ENCODE measurements around the gene PPP2R3C.

The PPP2R3C gene

DNA sequence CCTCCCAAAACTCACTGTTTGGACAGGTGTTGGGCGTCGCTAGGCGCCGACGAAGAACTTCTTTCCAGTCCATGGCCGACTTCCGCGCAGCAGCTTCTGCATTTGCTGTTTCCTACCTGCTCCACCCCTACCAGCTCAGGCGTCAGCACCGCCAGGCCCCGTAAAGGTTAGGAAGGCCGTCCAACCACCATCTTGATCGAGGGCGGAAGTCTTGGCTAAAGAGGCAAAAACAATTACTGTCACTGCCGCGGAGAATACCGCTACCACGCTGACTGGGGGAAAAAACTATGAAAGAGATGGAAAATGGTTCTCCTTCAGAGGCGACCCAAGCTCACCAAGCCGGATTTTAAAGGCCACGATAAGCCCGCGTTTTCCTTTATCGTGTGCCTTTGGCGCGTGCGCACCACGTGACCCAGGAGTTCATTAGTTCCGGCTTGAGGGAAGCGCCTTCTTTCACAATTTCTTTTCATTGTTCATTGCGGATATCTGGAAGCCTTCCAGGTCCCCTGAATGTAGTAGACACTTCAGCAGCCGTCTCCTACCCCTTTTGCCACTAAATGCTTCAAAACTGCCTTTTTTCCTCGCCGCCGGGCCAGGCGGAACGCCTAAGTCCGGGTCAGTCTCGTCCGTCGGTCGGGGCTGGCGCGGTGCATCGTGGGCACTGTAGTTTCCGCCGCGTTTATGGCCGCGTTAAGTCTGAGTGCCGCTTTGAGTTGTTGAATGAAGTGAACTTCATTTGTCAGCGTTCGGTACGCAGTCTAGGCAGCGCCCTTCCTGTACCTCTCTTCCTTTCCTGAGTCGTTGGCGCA, at the start of gene PPP2R3C, which contains the start of gene PRORP:
Gene PPP2R3C, minus strand, starts transcription at position 104 of the 809 bp plus-strand sequence. Its CDS starts 31 bp downstream, at position 73.
Gene PRORP, plus strand, starts transcription at position 666 of the 809 bp plus-strand sequence. CDS start 694 bp downstream, outside the sequence.
- peak within 1 kb of the TSS; percentile 89 for H3K27ac ChIP-seq
- TF ChIP-seq, protein P1, sequence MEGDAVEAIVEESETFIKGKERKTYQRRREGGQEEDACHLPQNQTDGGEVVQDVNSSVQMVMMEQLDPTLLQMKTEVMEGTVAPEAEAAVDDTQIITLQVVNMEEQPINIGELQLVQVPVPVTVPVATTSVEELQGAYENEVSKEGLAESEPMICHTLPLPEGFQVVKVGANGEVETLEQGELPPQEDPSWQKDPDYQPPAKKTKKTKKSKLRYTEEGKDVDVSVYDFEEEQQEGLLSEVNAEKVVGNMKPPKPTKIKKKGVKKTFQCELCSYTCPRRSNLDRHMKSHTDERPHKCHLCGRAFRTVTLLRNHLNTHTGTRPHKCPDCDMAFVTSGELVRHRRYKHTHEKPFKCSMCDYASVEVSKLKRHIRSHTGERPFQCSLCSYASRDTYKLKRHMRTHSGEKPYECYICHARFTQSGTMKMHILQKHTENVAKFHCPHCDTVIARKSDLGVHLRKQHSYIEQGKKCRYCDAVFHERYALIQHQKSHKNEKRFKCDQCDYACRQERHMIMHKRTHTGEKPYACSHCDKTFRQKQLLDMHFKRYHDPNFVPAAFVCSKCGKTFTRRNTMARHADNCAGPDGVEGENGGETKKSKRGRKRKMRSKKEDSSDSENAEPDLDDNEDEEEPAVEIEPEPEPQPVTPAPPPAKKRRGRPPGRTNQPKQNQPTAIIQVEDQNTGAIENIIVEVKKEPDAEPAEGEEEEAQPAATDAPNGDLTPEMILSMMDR (conservative IDR thresholded peaks at IDR 0.05) = no peak
- peak; percentile 21; the same call in 1 of the 2 replicates for TF ChIP-seq ZFX (IDR thresholded peaks at IDR 0.05)

DNA sequence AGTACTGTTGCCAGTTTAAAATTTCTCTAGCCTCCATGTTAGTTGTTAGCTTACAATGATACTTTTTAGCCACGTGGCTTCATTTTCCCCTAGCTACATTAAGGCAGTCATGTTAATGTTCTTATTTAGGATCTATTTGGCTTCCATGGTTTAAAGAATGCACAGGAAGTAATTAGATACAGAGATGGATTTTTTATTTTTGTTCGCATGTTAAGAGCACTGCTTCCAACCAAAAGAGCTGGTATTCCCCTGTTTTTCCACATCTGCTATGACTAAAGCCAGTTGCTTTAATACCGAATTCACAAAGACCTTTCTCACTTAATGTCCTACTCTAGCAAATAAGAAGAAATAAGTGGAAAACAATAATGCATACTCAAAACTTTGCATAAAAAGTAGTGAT, 45.7 kb upstream of the PPP2R3C start:
- no peak for TF ChIP-seq ZFX (IDR thresholded peaks at IDR 0.05)
- TF ChIP-seq, protein P1 (conservative IDR thresholded peaks at IDR 0.05) = no peak

DNA sequence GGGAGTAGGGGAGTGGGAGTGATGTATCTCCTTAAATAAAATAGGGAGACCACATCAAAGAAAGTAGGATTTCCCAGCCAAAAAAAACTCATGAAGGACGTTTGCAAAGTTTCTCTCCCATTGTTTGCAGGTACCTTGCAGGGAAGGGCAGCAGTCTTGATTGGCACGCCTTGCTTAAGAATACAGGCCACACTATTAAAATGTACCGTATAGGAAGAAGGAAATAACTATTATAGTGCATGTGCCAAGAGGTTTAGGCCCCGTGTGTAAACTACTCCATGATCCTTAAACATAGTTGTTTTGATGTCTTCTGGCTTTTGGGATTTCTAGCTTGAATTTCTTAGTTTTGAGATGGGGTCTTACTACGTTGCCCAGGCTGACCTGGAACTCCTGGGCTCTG, 43.1 kb upstream of the PPP2R3C start:
- no peak overlapping the region for H3K27ac ChIP-seq
- TF ChIP-seq, protein P1 (conservative IDR thresholded peaks at IDR 0.05) = no peak
- no peak for TF ChIP-seq ZFX (IDR thresholded peaks at IDR 0.05)

More for the DNA sequence above, 45.7 kb upstream of the PPP2R3C start:
- H3K27ac ChIP-seq = no peak overlapping the region

DNA sequence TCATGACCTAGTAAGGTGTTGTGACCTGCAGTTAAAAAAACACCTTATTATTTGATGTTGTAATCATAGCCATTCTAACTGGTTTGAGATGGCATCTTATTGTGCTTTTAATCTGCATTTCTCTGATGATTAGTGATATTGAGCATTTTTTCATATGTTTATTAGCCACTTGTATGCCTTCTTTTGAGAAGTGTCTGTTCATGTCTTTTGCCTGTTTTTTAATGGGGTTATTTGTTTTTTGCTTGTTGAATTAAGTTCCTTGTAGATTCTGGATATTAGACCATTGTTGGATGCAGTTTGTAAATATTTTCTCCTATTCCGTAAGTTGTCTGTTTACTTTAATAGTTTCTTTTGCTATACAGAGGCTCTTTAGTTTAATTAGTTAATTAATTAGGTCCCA, 41.6 kb upstream of the PPP2R3C start:
- TF ChIP-seq, protein P1 (conservative IDR thresholded peaks at IDR 0.05) = no peak
- no peak for TF ChIP-seq ZFX (IDR thresholded peaks at IDR 0.05)
- H3K27ac ChIP-seq = no peak overlapping the region

DNA sequence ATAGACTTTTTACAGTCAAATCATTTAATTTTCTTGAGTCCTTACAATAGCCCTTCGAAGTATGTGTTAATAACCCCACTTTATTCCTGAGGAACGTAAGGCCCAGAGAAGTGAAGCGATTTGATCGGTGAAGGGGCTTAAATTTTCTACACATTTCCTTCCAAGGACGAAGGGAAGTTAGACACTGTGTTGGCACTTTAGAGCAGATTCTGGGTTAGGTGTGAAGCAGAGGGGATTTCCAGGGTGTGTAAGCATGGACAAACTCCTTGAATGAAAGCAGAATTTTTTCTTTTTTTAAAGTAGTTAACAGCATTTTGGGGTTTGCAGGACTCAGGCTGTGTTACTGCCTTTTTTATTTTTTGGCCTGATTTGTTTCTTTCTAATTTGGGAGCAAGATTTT, 39.4 kb upstream of the PPP2R3C start:
- no peak for TF ChIP-seq ZFX (IDR thresholded peaks at IDR 0.05)
- TF ChIP-seq, protein P1 (conservative IDR thresholded peaks at IDR 0.05) = no peak
- H3K27ac ChIP-seq = no peak overlapping the region

DNA sequence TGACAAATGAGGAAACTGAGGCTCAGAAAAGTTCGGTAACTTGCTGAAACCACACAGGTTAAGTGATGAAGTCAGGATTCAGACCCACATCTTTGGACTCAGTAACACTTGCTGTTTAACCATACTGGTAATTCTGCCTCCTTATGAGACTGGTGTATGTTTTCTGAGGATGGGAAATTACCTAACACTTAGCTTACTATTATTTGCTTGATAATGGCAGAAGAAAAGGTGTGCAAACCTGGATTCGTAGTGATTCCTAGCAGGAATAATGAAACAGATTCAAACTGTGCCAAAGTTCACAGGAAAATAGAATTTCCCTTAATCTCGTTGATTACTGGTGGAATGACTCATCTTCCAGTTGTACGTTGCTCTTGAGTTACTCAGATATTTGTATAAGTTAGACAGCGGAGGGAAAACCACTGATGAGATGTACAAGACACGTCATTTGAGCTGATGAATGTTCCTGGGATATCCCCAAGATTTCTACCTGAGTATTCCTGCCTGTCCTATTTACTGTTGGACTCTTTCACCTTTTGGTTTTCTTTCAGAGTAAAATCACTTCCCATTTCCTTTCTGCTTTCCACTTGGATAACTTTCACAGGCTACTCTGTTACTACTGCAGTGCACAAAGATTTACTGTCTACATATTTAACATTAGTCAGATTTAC, 38.1 kb upstream of the PPP2R3C start:
- H3K27ac ChIP-seq = no peak overlapping the region
- TF ChIP-seq, protein P1 (conservative IDR thresholded peaks at IDR 0.05) = no peak
- no peak for TF ChIP-seq ZFX (IDR thresholded peaks at IDR 0.05)

All from C4-2B (cell line).